PC-3 (cell line): ENCODE data around the gene GRB10. TPM values are rescaled to one million over a fixed set of nuclear protein-coding genes. Genes with fewer than 3 reads are reported as not detected.

Source experiments
- ATAC-seq: fragments of 200-7000 bp; cut with Tn5 transposase; 2 replicates; pipeline ENCODE4 v1.9.1; 2020; ENCODE audit warnings: mild to moderate bottlenecking, moderate library complexity
- BruUV-seq: library from RNA; stranded (reverse); fragments of 400-500 nt; replicated peaks from 2 replicates; lab custom pipeline; 2021; lab: Mats Ljungman, UMichigan
- CTCF ChIA-PET: fragments of 300-600 bp; sonication (Branson Sonifier 250); formaldehyde crosslinking; loops from one replicate; lab custom pipeline; 2022; ENCODE audit warnings: antibody characterized with exemption; lab: Charles Lee
- POLR2A ChIA-PET: fragments of 300-600 bp; sonication (Branson Sonifier 250); formaldehyde crosslinking; loops from one replicate; lab custom pipeline; 2022; ENCODE audit warnings: antibody characterized with exemption; ENCODE audit not compliant: unreplicated experiment; lab: Charles Lee
- DNase-seq: peaks from one replicate; pipeline ENCODE4 v3.0.0-alpha.2; 2015
- H2AFZ ChIP-seq: fragments of 300-600 bp; sonication (generic); 2 replicates; pipeline ENCODE4 v1.6.0; 2016; ENCODE audit warnings: antibody characterized with exemption, low read length
- H3F3A ChIP-seq: fragments of 300-600 bp; sonication (generic); one replicate; pipeline ENCODE4 v1.6.0; 2017; ENCODE audit warnings: antibody characterized with exemption, low read length, control low read depth, mild to moderate bottlenecking; ENCODE audit not compliant: unreplicated experiment
- H3K27ac ChIP-seq: fragments of 300-600 bp; sonication (generic); 2 replicates; pipeline ENCODE4 v1.5.1; 2016; ENCODE audit warnings: mild to moderate bottlenecking, low read length
- H3K27me3 ChIP-seq: fragments of 300-600 bp; sonication (generic); 2 replicates; pipeline ENCODE4 v1.6.1; 2016; ENCODE audit warnings: low read length, mixed read lengths
- H3K36me3 ChIP-seq: fragments of 300-600 bp; sonication (generic); 2 replicates; pipeline ENCODE4 v1.6.1; 2016; ENCODE audit warnings: low read depth, mixed run types, low read length, mixed read lengths
- H3K4me1 ChIP-seq: fragments of 300-600 bp; sonication (generic); 2 replicates; pipeline ENCODE4 v1.5.1; 2016; ENCODE audit warnings: low read length; ENCODE audit not compliant: insufficient read depth
- H3K4me2 ChIP-seq: fragments of 300-600 bp; sonication (generic); 2 replicates; pipeline ENCODE4 v1.6.0; 2016; ENCODE audit warnings: low read length
- H3K4me3 ChIP-seq: fragments of 300-600 bp; sonication (generic); 2 replicates; pipeline ENCODE4 v1.5.1; 2016; ENCODE audit warnings: mild to moderate bottlenecking, low read length, mixed read lengths
- H3K79me2 ChIP-seq: fragments of 300-600 bp; sonication (generic); 2 replicates; pipeline ENCODE4 v1.6.1; 2017; ENCODE audit warnings: low read length, mixed read lengths
- H3K9ac ChIP-seq: fragments of 300-600 bp; sonication (generic); 2 replicates; pipeline ENCODE4 v1.6.0; 2016; ENCODE audit warnings: mild to moderate bottlenecking, low read length
- H3K9me2 ChIP-seq: fragments of 300-600 bp; sonication (generic); replicated peaks from 2 replicates; pipeline ENCODE4 v1.6.1; 2016; ENCODE audit warnings: mixed run types, low read length, mixed read lengths
- H3K9me3 ChIP-seq: fragments of 300-600 bp; sonication (generic); 2 replicates; pipeline ENCODE4 v1.6.1; 2016; ENCODE audit warnings: low read length, mixed read lengths
- H4K20me1 ChIP-seq: fragments of 300-600 bp; sonication (generic); 2 replicates; pipeline ENCODE4 v1.6.1; 2016; ENCODE audit warnings: low read length, mixed read lengths
- CTCF ChIP-seq: fragments of 300-600 bp; sonication (generic); conservative IDR thresholded peaks from 2 replicates; pipeline ENCODE4 v1.5.1; 2017; ENCODE audit warnings: antibody characterized with exemption, low read depth, mild to moderate bottlenecking, low read length
- EZH2 ChIP-seq: fragments of 300-600 bp; sonication (generic); IDR thresholded peaks from one replicate; pipeline ENCODE4 v1.6.1; 2017; ENCODE audit warnings: antibody characterized with exemption, mild to moderate bottlenecking, low read length; ENCODE audit not compliant: unreplicated experiment
- EZH2phosphoT487 ChIP-seq: fragments of 300-600 bp; sonication (generic); IDR thresholded peaks from 2 replicates; pipeline ENCODE4 v1.6.1; 2018; ENCODE audit warnings: mild to moderate bottlenecking, antibody characterized with exemption, low read length, borderline replicate concordance
- intact Hi-C: fragments of 100-400 bp; cut with micrococcal nuclease; formaldehyde crosslinking; loops from 2 replicates; pipeline ENCODE4 v1.9.0; 2023
- total RNA-seq: library from RNA; depleted of rRNA; stranded (reverse); fragments of >200 nt; gene quantifications from 2 replicates; pipeline ENCODE4 v1.2.3, GENCODE V29; 2014

Gene GRB10
- total RNA-seq, 1 experiment from 2014 or later: 61.3 TPM

- Histone ChIP-seq H4K20me1 (no peaks in the 10 kb centered on the region), H3K9ac (no peak overlapping the region), H3K4me3 (no peak overlapping the region), H3K36me3 (no peaks in the 10 kb centered on the region), H3F3A (no peaks in the 10 kb centered on the region), H3K9me3 (no peaks in the 10 kb centered on the region), H3K27ac (no peak overlapping the region), H2AFZ (no peak overlapping the region), H3K79me2 (no peaks in the 10 kb centered on the region), H3K27me3 (peaks cover 57% of the 10 kb centered on the region), H3K4me2 (no peak overlapping the region), H3K9me2 (no peaks in the 10 kb centered on the region), H3K4me1 (no peaks in the 10 kb centered on the region)
- intact Hi-C loops: no loop called here
- no TSS peak for BruUV-seq
- no peak for DNase-seq
- TF ChIP-seq CTCF (no peak), EZH2 (no peak), EZH2phosphoT487 (no peak)
- ChIA-PET POLR2A (no interaction called here), CTCF (no interaction called here)
- ATAC-seq: no peak
Measured at GRCh38 chr7:50557099-50557498, 225.6 kb downstream of the GRB10 start.

GRCh38 chr7:50556247-50556991, 226.3 kb downstream of the GRB10 start:
- ATAC-seq (no peak), DNase-seq (no peak)
- intact Hi-C loops: no loop called here
- H3K9ac ChIP-seq: no peak overlapping the region
- H3K27me3 ChIP-seq: peaks cover 61% of the 10 kb centered on the region
- H3K9me3 ChIP-seq: no peaks in the 10 kb centered on the region
- POLR2A ChIA-PET: no interaction called here
- H2AFZ ChIP-seq: no peak overlapping the region
- TF ChIP-seq EZH2phosphoT487 (no peak), CTCF (no peak), EZH2 (no peak)
- no TSS peak for BruUV-seq
- H3K79me2 ChIP-seq: no peaks in the 10 kb centered on the region
- H3K9me2 ChIP-seq: no peaks in the 10 kb centered on the region
- H3K4me1 ChIP-seq: no peaks in the 10 kb centered on the region
- no peak overlapping the region for H3K4me2 ChIP-seq
- CTCF ChIA-PET: no interaction called here
- no peaks in the 10 kb centered on the region for H4K20me1 ChIP-seq
- H3F3A ChIP-seq: no peaks in the 10 kb centered on the region
- no peak overlapping the region for H3K27ac ChIP-seq
- H3K36me3 ChIP-seq: no peaks in the 10 kb centered on the region
- H3K4me3 ChIP-seq: no peak overlapping the region

- intact Hi-C loops: no loop called here
- Histone ChIP-seq H3K27ac (no peak overlapping the region), H3K4me2 (no peak overlapping the region), H3K9me3 (no peaks in the 10 kb centered on the region), H3K36me3 (no peaks in the 10 kb centered on the region), H3K27me3 (peaks cover 63% of the 10 kb centered on the region), H3K4me1 (no peaks in the 10 kb centered on the region), H3F3A (no peaks in the 10 kb centered on the region), H3K9me2 (no peaks in the 10 kb centered on the region), H3K79me2 (no peaks in the 10 kb centered on the region), H4K20me1 (no peaks in the 10 kb centered on the region), H3K9ac (no peak overlapping the region), H3K4me3 (no peak overlapping the region), H2AFZ (no peak overlapping the region)
- ChIA-PET POLR2A (no interaction called here), CTCF (no interaction called here)
- ATAC-seq (no peak), DNase-seq (peak; percentile 7)
- BruUV-seq: no TSS peak
- TF ChIP-seq EZH2: no peak
- no peak for TF ChIP-seq EZH2phosphoT487
- no peak for TF ChIP-seq CTCF
Measured at GRCh38 chr7:50555594-50556140, 227.0 kb downstream of the GRB10 start.
